Neural progenitor cell (in vitro differentiated cells): Measurements from ENCODE around the gene SOCS2. TPM values are rescaled to one million over a fixed set of nuclear protein-coding genes. Genes with fewer than 3 reads are reported as not detected.
A peak's percentile ranks its signal among the peaks of the same experiment; 100 is the strongest.

Experiments used
- DNase-seq: peaks from one replicate; pipeline ENCODE4 v3.0.0-alpha.2; 2016; ENCODE audit warnings: low spot score
- H2AFZ ChIP-seq: fragments of 200-600 bp; sonication (generic); replicated peaks from 2 replicates; pipeline ENCODE4 v1.6.1; 2016; ENCODE audit warnings: antibody characterized with exemption
- H3F3A ChIP-seq: fragments of 200-600 bp; sonication (generic); 2 replicates; pipeline ENCODE4 v1.6.1; 2016; ENCODE audit warnings: antibody characterized with exemption, low read depth
- H3K27ac ChIP-seq: fragments of 200-600 bp; sonication (generic); 2 replicates; pipeline ENCODE4 v1.5.1; 2016; ENCODE audit warnings: mild to moderate bottlenecking
- H3K27me3 ChIP-seq: fragments of 200-600 bp; sonication (generic); 2 replicates; pipeline ENCODE4 v1.6.1; 2016; ENCODE audit warnings: mild to moderate bottlenecking, moderate library complexity
- H3K36me3 ChIP-seq: fragments of 200-600 bp; sonication (generic); 2 replicates; pipeline ENCODE4 v1.5.1; 2016
- H3K4me1 ChIP-seq: fragments of 200-600 bp; sonication (generic); 2 replicates; pipeline ENCODE4 v1.6.1; 2016; ENCODE audit warnings: mixed run types
- H3K4me2 ChIP-seq: fragments of 200-600 bp; sonication (generic); 2 replicates; pipeline ENCODE4 v1.6.1; 2016
- H3K4me3 ChIP-seq: fragments of 200-600 bp; sonication (generic); 2 replicates; pipeline ENCODE4 v1.5.1; 2016
- H3K79me2 ChIP-seq: fragments of 200-600 bp; sonication (generic); 2 replicates; pipeline ENCODE4 v1.6.1; 2016; ENCODE audit warnings: low read depth
- H3K9ac ChIP-seq: fragments of 200-600 bp; sonication (generic); 2 replicates; pipeline ENCODE4 v1.6.1; 2016
- H3K9me3 ChIP-seq: fragments of 200-600 bp; sonication (generic); 2 replicates; pipeline ENCODE4 v1.5.1; 2016; ENCODE audit warnings: low read depth
- H4K20me1 ChIP-seq: fragments of 200-600 bp; sonication (generic); 2 replicates; pipeline ENCODE4 v1.6.1; 2016; ENCODE audit warnings: low read depth
- H3K27ac Mint-ChIP-seq: 3 replicates; pipeline ENCODE4 v1.8.0; 2021; ENCODE audit warnings: mixed read lengths
- H3K27me3 Mint-ChIP-seq: 2 replicates; pipeline ENCODE4 v1.8.0; 2022; ENCODE audit warnings: low read depth, mild to moderate bottlenecking, inconsistent platforms, moderate library complexity, mixed read lengths; ENCODE audit not compliant: insufficient read depth
- H3K36me3 Mint-ChIP-seq: 3 replicates; pipeline ENCODE4 v1.8.0; 2021; ENCODE audit warnings: mixed read lengths
- H3K4me1 Mint-ChIP-seq: 3 replicates; pipeline ENCODE4 v1.8.0; 2021; ENCODE audit warnings: mixed read lengths
- H3K4me3 Mint-ChIP-seq: 3 replicates; pipeline ENCODE4 v1.8.0; 2021; ENCODE audit warnings: mild to moderate bottlenecking, moderate library complexity, mixed read lengths
- H3K9me3 Mint-ChIP-seq: 3 replicates; pipeline ENCODE4 v1.8.0; 2020; ENCODE audit warnings: mixed read lengths
- EZH2 ChIP-seq: fragments of 200-600 bp; sonication (generic); IDR thresholded peaks from 2 replicates; pipeline ENCODE4 v1.6.1; 2017; ENCODE audit warnings: antibody characterized with exemption, mild to moderate bottlenecking, moderate library complexity
- EZH2phosphoT487 ChIP-seq: fragments of 200-600 bp; sonication (generic); IDR thresholded peaks from 2 replicates; pipeline ENCODE4 v1.6.1; 2017; ENCODE audit warnings: antibody characterized with exemption
- total RNA-seq: library from RNA; depleted of rRNA; stranded (reverse); fragments of >200 nt; gene quantifications from 2 replicates; pipeline ENCODE4 v1.2.3, GENCODE V29; 2015; ENCODE audit warnings: low replicate concordance
- TF ChIP-seq, protein P1 (sequence below): fragments of 200-600 bp; sonication (generic); IDR thresholded peaks from 2 replicates; pipeline ENCODE4 v1.5.1; 2017; ENCODE audit warnings: antibody characterized with exemption, mild to moderate bottlenecking

The SOCS2 gene
- total RNA-seq, 1 donor from 2014 or later = 4.9 TPM

- H3K4me3 ChIP-seq = no peak overlapping the region
- no peak overlapping the region for H3K27ac ChIP-seq
- H4K20me1 ChIP-seq = no peaks in the 10 kb centered on the region
- no peaks in the 10 kb centered on the region for H3K79me2 ChIP-seq
- peaks cover 4% of the 10 kb centered on the region for H3K9me3 Mint-ChIP-seq
- H3K4me1 ChIP-seq = peaks cover 12% of the 10 kb centered on the region
- H3K36me3 Mint-ChIP-seq = no peaks in the 10 kb centered on the region
- H3K4me1 Mint-ChIP-seq = peaks cover 9% of the 10 kb centered on the region
- no peaks in the 10 kb centered on the region for H3K36me3 ChIP-seq
- no peak for DNase-seq
- no peak overlapping the region for H3K9ac ChIP-seq
- H3K27me3 ChIP-seq = peaks cover 43% of the 10 kb centered on the region
- H3F3A ChIP-seq = no peaks in the 10 kb centered on the region
- no peaks in the 10 kb centered on the region for H3K9me3 ChIP-seq
- TF ChIP-seq EZH2phosphoT487 = no peak
- TF ChIP-seq, protein P1, sequence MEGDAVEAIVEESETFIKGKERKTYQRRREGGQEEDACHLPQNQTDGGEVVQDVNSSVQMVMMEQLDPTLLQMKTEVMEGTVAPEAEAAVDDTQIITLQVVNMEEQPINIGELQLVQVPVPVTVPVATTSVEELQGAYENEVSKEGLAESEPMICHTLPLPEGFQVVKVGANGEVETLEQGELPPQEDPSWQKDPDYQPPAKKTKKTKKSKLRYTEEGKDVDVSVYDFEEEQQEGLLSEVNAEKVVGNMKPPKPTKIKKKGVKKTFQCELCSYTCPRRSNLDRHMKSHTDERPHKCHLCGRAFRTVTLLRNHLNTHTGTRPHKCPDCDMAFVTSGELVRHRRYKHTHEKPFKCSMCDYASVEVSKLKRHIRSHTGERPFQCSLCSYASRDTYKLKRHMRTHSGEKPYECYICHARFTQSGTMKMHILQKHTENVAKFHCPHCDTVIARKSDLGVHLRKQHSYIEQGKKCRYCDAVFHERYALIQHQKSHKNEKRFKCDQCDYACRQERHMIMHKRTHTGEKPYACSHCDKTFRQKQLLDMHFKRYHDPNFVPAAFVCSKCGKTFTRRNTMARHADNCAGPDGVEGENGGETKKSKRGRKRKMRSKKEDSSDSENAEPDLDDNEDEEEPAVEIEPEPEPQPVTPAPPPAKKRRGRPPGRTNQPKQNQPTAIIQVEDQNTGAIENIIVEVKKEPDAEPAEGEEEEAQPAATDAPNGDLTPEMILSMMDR = no peak
- TF ChIP-seq EZH2 = no peak
- peaks cover 7% of the 10 kb centered on the region for H3K27me3 Mint-ChIP-seq
- no peak overlapping the region for H3K4me3 Mint-ChIP-seq
- H2AFZ ChIP-seq = no peak overlapping the region
- no peak overlapping the region for H3K27ac Mint-ChIP-seq
- no peak overlapping the region for H3K4me2 ChIP-seq
These were observed 16.6 kb downstream of the SOCS2 start for GRCh38 chr12:93589081-93589480.

DNA sequence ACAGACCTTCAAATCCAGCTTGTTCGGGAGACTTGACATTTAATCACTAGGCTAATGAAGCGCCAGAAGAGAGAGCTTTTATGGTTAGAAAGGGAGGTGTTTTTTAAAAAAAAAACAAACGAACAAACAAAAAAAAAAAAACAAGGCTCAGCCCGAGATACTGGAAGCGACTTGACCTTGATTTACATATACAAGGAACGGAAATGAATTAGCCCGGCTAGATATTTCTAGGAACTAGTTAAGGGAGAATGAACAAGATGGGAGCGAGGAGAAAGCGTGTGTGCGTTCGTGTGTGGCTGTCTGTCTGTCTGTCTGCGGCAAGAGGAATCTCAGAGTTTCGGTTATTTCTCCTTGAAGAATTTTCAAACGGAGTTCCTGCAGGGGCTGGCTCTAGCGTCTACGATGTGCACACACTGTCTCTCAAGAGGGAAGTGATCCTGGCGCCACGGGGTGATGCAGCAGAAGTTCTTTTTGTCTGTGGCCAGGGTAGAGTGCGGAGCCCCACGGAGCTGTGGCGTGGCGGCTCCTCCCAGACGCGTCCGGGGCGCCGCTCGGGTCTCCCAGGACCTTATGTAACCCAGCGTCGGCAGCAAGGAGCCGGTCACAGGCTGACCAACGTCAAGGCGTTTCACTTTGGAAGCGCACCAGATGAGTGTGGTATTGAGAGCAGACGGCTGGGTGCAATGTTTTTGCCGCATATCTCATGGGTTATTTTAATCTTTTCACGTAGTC lies 18.8 kb downstream of the SOCS2 start:
- Histone ChIP-seq H3K4me3 (peak overlapping the region; percentile 35), H3K36me3 (no peaks in the 10 kb centered on the region), H3K9ac (no peak overlapping the region), H3K27ac (no peak overlapping the region), H3F3A (no peaks in the 10 kb centered on the region), H3K4me2 (peak overlapping the region; percentile 77), H2AFZ (peak overlapping the region; percentile 53), H3K4me1 (peaks cover 8% of the 10 kb centered on the region), H3K9me3 (no peaks in the 10 kb centered on the region), H4K20me1 (no peaks in the 10 kb centered on the region), H3K79me2 (no peaks in the 10 kb centered on the region), H3K27me3 (peaks cover 43% of the 10 kb centered on the region)
- H3K4me1 Mint-ChIP-seq = peaks cover 9% of the 10 kb centered on the region
- no peaks in the 10 kb centered on the region for H3K36me3 Mint-ChIP-seq
- H3K27ac Mint-ChIP-seq = peak overlapping the region; percentile 17
- TF ChIP-seq EZH2 (peak; percentile 13), EZH2phosphoT487 (no peak)
- TF ChIP-seq, protein P1 = no peak
- peaks cover 7% of the 10 kb centered on the region for H3K27me3 Mint-ChIP-seq
- H3K9me3 Mint-ChIP-seq = peaks cover 4% of the 10 kb centered on the region
- H3K4me3 Mint-ChIP-seq = peak overlapping the region; percentile 86
- DNase-seq = peak; percentile 36

DNA sequence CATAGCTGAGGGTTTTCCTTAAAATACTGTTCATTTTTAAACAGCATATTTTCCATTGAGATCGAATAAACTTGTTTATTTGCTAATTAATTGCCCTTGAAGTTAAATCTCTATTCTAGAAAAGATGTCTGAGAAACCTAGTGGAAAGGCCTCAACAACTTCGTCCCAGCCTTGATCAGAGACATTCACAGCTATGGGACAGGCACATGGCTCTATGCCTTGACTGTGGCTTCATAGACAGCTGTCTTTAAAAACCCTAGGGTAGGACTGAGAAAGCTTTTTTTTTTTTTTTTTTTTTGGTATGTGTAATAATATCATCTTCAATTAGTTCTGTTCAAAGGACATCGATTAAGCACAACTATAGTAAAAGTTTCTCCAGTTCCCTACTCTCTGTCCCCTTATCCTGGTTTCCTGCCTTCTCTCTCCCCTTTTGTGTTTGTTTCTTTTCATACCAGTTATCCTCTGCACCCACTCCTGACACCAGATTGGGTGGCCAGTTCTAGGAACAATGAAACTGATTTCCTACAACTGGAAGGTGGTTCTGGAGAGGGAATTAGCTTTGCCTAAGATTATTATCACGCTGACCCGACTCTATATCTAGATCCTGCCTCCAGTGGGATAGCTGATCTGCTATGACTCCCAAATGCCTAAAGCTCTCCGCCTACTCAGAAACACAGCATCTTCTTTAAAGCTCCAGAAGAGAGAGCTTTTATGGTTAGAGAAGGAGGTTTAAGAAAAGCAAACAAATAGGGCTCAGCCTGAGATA lies 20.3 kb downstream of the SOCS2 start:
- Histone ChIP-seq H3K9ac (no peak overlapping the region), H3K9me3 (no peaks in the 10 kb centered on the region), H3K27me3 (peaks cover 43% of the 10 kb centered on the region), H3K4me2 (no peak overlapping the region), H3F3A (no peaks in the 10 kb centered on the region), H3K4me3 (no peak overlapping the region), H3K79me2 (no peaks in the 10 kb centered on the region), H3K27ac (no peak overlapping the region), H4K20me1 (no peaks in the 10 kb centered on the region), H2AFZ (no peak overlapping the region), H3K36me3 (no peaks in the 10 kb centered on the region), H3K4me1 (peaks cover 8% of the 10 kb centered on the region)
- Mint-ChIP-seq H3K27me3 (peaks cover 7% of the 10 kb centered on the region), H3K27ac (no peak overlapping the region), H3K4me3 (no peak overlapping the region), H3K36me3 (no peaks in the 10 kb centered on the region), H3K4me1 (peaks cover 9% of the 10 kb centered on the region), H3K9me3 (peaks cover 4% of the 10 kb centered on the region)
- no peak for DNase-seq
- TF ChIP-seq, protein P1 = no peak
- TF ChIP-seq EZH2 = no peak
